ENCODE results near the gene SMOC2.

SMOC2 gene

GRCh38 chr6:168525114-168525513, 84.1 kb downstream of the SMOC2 start:
- no peak for TF ChIP-seq CTCF (IDR thresholded peaks at IDR 0.05; ENCODE audit: low read depth, low read length)
- H3K4me3 ChIP-seq (ENCODE audit: low read depth, low read length): no peak overlapping the region

GRCh38 chr6:168525926-168526630, 85.1 kb downstream of the SMOC2 start:
- H3K4me3 ChIP-seq (ENCODE audit: low read depth, low read length): no peak overlapping the region
- TF ChIP-seq CTCF (IDR thresholded peaks at IDR 0.05; ENCODE audit: low read depth, low read length): no peak

GRCh38 chr6:168526841-168527281, 85.9 kb downstream of the SMOC2 start:
- no peak overlapping the region for H3K4me3 ChIP-seq (ENCODE audit: low read depth, low read length)
- TF ChIP-seq CTCF (IDR thresholded peaks at IDR 0.05; ENCODE audit: low read depth, low read length): no peak

GRCh38 chr6:168527451-168528210, 86.6 kb downstream of the SMOC2 start:
- no peak for TF ChIP-seq CTCF (IDR thresholded peaks at IDR 0.05; ENCODE audit: low read depth, low read length)
- H3K4me3 ChIP-seq (ENCODE audit: low read depth, low read length): no peak overlapping the region

- no peak for TF ChIP-seq CTCF (IDR thresholded peaks at IDR 0.05; ENCODE audit: low read depth, low read length)
- no peak overlapping the region for H3K4me3 ChIP-seq (ENCODE audit: low read depth, low read length)
Observed at GRCh38 chr6:168528474-168529095, 87.6 kb downstream of the SMOC2 start.

- no peak for TF ChIP-seq CTCF (IDR thresholded peaks at IDR 0.05; ENCODE audit: low read depth, low read length)
- H3K4me3 ChIP-seq (ENCODE audit: low read depth, low read length): no peak overlapping the region
Observed at GRCh38 chr6:168529214-168529613, 88.2 kb downstream of the SMOC2 start.

GRCh38 chr6:168530653-168531071, 89.7 kb downstream of the SMOC2 start:
- no peak for TF ChIP-seq CTCF (IDR thresholded peaks at IDR 0.05; ENCODE audit: low read depth, low read length)
- H3K4me3 ChIP-seq (ENCODE audit: low read depth, low read length): no peak overlapping the region

All from WI38 (cell line).